SKM-1 (cell line): ENCODE results near the gene SINHCAF.
"Not testable (repeated sequence)": the region's sequence is repeated elsewhere in the genome, so short reads cannot be mapped to it uniquely, and the experiment has no call there.

Source experiments
- DNase-seq: peaks from one replicate; lab custom pipeline; 2025; ENCODE audit not compliant: unreplicated experiment; lab: John Stamatoyannopoulos, UW

The SINHCAF gene

DNA sequence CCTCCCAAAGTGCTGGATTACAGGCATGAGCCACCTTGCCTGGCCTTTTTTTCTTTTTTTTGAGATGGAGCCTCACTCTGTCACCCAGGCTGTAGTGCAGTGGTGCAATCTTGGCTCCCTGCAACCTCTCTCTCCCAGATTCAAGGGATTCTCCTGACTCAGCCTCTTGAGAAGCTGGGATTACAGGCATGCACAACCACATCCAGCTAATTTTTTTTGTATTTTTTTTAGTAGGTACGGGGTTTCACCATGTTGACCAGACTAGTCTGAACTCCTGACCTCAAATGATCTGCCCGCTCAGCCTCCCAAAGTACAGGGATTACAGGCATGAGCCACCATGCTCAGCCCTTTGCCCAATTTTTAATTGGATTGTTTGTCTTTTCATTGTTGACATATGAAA lies 58.0 kb downstream of the SINHCAF start:
- DNase-seq, result no peak

DNA sequence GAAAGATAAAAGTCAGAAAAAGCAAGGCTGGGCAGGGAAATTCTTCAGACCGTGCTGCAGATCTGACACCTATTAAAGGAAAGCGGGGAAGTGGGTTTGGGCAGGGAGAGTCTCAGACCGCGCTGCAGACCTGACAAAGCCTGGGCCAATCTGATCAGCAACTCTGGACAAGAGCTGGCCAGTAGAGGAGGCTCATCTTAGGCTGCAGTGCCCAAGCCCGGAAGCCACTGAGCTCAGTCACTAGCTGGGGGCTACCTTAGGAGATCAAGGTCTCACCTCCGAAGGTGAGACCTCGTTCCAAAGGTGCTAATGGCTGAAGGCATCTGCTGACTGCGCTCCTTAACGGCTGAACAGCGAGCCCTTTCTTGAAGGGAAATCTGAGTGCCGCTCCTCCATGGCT lies 60.2 kb downstream of the SINHCAF start:
- DNase-seq, result no peak

DNA sequence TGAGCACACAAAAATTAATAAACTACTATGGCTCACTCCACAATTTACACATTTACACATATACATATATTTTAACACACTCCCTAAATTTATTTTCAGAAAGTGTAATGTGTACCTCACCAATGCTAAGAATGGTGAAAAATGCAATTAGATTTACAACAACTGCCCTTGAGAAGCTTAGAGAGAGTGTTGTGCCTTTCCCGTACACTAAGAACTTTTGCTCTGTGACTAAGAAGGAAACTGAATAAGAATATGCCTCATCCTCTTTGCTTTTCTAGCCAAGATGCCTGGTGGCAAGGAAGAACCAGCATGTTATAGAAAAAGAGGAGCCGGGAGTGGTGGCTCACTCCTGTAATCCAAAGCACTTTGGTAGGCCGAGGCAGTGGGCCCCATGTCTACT lies 62.3 kb downstream of the SINHCAF start:
- DNase-seq, result no peak

DNA sequence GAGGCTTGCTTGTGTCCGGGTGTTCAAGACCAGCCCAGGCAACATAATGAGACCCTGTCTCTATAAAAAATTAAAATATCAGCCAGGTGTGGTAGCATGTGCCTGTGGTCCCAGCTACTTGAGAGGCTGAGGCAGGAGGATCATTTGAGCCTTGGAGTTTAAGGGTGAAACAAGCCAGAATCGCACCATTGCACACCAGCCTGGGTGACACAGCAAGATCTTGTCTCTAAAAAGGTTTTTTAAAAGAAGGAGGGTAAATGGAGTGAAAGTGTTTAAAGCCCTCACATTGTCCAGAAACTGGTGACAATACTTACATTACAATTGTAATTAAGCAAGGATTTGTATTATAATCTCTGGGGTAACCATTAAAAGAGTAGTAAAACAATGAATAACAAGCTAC lies 64.2 kb downstream of the SINHCAF start:
- DNase-seq, result no peak

DNA sequence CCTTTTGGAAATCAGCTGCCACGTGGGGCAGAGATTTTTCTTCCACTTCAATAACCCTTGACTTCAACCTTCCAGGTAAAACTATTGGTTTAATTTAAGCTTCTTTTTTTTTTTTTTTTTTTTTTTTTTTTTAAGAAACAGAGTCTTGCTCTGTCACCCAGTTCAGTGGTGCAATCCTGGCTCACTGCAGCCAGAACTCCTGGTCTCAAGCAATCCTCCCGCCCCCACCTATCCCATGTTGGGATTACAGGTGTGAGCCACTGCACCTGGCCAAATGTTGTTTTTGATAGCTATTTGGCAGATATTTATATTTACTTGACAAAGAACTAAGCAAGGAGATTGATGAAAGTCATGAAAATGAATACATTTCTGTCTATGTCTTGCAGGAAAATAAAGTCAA lies 65.1 kb downstream of the SINHCAF start:
- DNase-seq, result no peak

DNA sequence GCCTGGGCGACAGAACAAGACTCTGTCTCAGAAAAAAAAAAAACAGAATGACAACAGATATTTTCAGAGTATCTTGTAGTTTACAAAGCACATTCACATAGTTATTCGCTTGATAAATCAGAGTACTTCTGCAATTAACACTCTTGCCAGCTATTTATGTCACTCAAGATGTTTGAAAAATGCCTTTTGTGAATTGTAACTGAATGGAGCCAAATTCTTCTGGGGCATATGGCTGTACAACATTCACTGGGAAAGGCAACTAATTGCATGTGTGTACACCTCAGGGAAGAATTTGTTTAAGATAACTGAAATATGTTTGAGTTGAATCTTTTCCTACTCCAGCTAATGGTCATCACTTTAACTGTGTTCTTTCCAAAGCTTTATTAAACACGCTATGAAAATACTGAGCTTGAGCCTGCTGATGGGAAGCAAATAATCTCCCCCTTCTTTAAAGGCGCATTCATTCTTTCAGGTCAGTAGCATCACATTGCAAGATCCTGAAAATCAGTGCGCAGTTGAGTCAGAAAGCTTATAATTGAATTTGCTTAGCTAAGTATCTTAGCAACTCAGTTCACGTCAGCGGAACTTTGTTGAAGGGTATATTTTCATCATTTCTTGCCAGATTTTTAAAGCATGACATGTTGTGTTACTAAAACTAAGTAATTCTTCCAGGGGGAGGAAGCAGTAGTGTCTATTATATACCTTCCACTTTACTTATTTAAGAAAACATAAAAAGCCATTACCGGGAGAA lies 66.6 kb downstream of the SINHCAF start:
- DNase-seq, result no peak

DNA sequence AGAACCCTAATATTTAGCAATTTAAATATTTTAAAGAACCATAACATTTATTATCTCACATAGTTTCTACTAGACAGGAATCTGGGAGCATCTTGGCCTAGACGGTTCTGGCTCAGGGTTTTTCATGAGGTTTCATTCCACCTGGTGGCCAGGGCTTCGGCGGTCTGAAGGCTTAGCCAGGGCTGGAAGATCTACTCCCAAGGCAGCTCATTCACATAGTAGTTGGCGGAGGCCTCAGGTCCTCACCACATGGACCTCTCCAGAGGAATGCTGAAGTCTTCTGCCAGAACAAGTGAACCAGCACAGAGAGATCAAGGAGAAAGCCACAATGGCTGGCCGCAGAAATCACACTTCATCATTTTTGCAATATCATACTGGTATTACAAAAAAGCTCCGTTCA lies 68.2 kb downstream of the SINHCAF start:
- DNase-seq, result no peak

DNA sequence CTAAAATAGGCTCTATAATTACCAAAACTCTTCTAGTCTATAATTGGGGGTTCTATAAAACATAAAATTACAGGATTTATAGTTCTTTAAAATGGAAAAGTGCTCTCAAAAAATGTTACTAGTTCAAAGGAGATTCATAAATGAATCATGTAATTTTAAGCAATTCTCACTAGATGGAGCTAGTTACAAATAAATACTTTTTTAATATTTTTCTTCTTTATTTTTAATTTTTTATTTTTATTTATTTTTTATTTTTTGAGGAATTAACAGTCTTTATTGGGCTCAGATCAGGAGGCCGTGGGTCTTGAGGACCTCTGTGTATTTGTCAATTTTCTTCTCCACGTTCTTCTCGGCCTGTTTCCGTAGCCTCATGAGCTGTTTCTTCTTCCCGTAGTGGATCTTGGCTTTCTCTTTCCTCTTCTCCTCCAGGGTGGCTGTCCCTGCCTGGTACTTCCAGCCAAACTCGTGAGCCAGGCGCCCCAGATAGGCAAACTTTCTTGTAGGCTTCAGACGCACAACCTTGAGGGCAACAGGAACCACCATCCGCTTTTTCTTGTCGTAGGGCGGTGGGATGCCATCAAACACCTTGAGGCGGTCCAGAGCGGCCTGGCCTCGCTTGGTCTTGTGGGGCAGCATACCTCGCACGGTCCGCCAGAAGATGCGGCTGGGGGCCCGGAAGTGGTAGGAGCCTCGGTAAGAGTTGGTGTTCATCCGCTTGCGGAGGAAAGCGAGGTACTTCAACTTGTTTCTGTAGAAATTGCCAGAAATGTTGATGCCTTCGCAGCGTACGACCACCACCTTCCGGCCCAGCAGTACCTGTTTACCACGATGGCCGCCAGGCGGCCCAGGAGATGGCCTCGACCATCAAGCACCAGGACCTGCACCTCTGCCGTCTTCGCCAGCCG lies 74.0 kb downstream of the SINHCAF start:
- DNase-seq, result not testable (repeated sequence)

DNA sequence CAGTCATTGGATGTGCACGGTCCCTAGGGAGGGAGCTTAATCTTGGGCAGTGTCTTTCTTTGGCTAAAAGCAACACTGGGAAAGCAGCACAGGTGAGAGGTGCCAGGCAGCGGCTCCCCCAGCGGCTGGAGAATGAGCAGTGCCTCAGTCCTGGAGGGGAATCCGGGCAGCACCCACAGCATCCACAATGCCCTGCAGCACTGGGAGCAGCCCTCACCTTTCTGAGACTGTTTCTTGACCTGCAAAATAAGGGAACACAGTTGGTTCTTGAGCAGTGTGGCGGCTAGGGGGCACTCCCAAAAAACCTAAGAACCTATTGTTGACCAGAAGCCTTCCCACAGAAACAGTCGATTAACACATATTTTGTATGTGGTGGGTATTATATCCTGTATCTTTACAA lies 75.8 kb downstream of the SINHCAF start:
- no peak for DNase-seq

DNA sequence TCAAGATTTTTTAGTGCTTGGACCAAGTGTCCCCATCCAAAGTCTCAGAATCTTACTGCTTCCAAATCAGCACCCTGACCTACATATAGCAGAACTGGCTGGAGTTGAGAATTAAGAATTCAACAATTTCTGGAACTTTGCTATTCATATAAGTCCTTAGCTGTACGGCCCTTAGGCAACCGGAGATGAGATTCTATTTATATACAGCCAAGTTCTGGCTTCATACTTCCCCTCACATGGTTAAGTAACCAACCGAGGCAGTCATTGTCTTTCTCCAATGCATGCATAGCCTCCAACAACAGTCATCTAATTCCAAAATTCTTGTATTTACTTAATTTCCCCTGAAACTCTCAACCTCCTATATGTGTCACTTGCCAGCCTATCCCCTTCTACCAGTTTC lies 76.6 kb downstream of the SINHCAF start:
- DNase-seq, result no peak

DNA sequence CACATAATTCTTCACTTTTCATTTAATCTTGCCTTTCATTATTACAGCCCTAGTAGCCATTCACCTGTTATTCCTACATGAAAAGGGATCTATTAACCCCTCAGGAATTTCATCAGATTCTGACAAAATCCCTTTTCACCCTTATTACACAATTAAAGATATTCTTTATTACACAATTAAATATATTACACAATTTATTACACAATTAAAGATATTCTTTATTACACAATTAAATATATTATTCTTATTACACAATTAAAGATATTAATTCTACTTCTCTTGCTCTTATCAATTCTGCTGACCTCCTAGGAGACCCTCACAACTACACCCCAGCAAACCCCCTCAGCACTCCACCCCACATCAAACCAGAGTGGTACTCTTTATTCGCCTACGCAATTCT lies 77.1 kb downstream of the SINHCAF start:
- DNase-seq, result no peak

DNA sequence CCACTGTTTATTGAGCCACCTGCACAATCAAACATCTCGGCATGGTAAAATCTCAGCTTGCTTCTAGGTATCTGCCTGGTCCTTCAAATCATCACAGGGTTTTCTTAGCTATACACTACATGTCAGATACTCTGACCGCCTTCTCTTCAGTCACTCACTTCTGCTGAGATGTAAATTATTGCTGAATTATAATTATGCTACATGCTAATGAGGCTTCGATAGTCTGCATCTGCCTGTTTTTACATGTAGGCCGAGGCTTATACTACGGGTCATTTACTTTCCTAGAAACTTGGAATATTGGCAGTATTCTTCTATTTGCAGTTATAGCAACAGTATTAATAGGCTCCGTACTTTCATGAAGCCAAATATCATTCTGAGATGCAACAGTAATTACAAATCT lies 77.6 kb downstream of the SINHCAF start:
- DNase-seq, result no peak

DNA sequence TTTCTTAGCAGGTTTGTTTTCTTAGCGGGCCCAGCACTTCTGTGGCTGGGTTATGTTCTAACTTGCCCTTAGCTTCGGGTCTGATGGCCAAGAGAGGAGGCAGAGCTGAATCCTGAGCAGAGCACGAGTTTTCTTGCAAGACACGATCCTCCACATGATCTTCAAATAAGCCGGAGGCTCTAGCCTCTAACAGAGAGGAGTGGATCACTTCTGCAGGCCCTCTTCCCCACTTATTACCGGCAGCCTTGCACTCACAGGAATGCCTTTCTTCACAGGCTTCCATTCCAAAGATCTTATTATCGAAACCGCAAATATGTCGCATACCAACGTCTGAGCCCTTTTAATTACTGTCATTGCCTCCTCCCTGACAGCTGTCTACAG lies 79.5 kb downstream of the SINHCAF start:
- DNase-seq, result no peak

DNA sequence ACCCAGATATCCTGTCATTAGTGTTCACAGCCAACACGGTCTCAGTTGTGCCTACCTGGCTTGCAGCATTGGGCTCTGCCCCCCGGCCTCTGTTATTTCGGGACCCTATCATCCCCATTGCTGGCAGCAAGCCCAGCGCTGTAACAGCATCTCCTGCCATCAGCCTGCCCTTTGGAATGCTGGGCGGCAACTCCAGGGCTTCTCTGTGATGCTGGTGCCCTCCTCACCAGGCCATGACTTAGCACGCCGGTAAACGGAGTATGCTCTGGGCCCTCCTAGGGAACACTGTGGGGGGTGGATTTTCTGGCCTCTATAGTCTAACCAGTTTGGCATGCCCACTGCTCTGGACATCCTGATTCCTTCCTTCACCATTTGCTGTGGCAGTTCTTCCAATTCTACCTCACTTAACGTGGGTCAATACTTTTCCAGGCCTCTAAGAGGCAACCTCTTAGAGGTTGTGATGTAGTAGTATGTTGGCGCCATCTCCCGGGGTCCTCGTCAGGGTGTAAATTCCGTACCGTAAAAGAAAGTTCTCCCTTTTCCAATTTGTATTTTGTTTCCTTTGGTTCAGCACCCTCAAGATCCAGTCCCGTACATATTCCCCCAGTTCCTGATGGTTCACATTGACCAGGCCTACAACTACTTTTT lies 80.0 kb downstream of the SINHCAF start:
- no peak for DNase-seq

DNA sequence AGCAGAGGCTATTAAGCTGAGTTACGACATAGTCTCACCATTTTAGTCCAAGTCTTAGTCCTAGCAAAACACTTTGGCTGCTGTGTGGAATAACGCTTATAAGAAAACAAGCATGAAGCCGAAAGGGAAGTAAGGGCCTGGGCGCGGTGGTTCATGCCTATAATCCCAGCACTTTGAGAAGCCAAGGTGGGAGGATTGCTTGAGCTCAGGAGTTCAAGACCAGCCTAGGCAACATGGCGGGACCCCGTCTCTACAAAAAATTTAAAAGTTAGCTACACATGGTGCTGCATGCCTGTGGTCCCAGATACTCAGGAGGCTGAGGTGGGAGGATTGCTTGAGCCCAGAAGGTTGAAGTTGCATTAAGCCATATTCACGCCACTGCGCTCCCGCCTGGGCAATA lies 83.5 kb downstream of the SINHCAF start:
- DNase-seq, result not testable (repeated sequence)

DNA sequence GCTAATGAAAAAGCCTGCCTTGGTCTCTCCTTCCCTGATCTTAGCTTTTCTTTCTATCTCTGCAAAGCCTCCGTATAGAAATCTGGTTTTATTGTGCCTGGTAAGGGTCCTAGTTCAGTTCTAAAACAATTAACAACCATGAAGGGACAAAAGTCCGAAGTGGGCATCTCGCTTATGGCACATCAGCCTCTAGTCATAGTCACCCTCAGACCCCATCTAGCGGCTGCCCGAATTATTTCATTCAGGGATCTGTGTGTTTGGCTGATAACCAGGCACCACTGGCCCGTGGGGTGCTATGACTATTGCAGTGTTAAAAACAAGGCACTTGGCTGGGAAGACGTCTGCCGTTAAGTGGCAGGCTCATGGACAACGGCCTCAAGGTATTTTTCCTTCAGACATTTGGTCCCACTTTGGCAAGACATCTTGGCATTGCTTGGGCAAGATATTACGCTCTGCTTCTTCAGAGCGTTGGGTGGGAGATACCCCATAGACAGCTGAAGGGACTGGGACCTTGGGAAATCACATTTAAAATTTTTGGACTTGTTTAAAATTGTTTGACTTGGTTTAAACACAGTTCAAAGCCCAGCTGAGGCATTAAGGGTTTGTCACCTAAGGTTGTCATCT lies 87.1 kb downstream of the SINHCAF start:
- DNase-seq, result peak; percentile 11

DNA sequence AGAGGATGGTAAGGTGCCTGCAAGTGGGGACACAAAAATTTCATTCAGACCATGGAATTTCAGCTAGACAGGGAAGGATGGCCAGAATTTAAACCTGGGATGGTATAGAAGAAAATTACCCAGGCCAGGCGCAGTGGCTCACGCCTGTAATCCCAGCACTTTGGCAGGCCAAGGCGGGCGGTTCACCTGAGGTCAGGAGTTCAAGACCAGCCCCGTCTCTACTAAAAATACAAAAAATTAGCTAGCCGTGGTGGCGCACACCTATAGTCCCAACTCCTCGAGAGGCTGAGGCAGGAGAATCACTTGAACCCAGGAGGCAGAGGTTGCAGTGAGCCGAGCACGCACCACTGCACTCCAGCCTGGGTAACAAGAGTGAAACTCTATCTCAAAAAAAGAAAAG lies 87.6 kb downstream of the SINHCAF start:
- DNase-seq, result not testable (repeated sequence)

DNA sequence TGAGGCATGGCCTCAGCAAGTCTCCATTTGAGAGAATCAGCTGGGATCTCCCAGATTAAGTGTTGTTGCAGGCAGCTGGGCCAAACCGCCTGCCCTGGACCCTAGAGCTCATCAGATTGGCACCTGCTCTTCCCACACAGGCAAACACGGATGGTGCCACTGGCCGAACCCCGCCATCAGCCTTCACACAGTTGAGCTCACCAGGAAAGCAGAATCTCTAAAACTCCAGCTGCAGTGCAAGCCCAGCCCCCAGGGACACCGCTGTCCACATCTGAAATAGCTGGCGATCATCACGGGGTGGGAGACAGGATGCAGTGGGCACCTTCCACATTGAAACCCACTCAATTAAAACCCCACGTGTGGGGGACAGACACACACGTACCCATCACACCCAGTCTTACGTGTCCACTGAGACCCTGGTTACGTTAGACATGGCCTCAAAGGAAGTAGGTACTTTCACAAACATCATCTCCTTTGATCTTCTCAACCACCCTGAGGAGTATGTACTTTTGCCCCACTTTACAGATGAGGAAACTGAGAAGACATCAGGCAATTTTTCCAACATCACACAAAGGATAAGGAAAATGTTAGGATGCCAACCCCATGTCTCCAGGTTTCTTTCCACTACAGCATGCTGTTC lies 88.8 kb downstream of the SINHCAF start:
- DNase-seq, result no peak

DNA sequence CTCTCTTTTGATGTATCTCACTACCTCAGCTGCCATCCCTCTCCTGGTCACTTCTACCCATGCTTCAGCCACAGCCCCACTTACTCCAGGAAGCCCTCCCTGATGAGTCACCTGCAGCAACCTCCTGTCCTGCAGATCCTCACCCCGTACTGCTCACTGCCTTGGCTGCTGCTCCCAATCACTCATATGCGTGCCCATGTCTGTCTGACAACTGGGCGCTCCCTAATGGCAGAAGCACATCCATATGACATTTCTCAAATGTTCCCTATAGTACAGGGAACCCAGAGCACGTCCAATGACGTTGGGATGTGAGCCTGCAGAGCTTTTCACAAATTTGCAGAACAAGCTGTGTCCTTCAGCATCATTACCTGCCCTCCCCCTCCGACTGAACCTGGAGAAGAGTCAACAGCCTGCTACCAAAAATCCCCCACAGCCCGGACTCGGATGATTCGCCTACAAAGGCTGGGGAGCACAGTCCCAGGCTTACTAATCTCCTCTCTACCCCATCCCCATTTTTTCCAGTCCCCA lies 90.0 kb downstream of the SINHCAF start:
- no peak for DNase-seq

DNA sequence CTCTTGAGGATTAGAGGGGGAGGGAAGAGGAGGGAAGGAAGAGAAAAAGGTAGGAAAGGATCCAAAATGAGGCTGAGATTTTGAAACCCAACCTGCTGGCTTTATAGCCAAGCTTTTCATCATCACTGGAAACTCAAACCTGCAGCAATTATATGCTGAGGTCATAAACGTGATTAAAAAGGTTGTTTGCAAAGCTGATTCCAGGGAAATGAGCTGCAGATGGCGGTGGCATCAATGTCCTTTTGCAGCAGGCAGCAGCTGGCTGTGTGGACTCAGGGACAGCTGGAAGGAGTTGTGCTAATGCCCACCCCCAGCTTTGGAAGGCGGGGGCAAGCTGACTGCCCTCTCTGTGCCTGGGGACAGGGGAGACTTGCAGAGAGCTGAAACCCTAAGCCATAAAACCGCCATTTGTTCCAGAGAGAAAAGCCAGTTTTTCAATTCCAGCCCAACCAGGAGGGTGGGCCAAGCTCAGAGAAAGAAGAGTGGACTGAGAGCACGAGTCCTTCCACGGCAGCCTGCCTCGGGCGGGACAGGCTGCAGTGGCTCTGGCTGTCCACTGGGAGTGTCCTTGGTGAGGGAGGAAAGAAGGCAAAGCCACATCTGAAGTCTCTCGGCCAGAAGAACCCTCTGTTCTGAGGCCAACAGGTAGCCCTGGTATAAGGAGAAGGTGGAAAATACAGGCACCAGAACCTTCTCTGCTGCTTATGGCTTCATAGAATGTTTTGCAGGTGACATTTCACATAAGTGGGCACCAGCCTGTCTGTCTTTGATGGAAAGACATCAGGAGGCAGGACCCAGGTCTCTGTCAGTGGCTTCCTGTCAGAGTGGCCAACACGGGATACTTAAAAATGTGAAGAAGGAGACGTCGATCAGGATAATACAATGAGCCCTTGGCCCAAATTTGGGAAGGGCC lies 90.7 kb downstream of the SINHCAF start:
- DNase-seq, result no peak
